B cell (primary cell): ENCODE measurements around the gene P2RY14. TPM values are rescaled to one million over a fixed set of nuclear protein-coding genes. Genes with fewer than 3 reads are reported as not detected.

Experiments used
- ATAC-seq: fragments of 200-7000 bp; cut with Tn5 transposase; one replicate; pipeline ENCODE4 v1.10.0; 2021; ENCODE audit warnings: low read depth, mild to moderate bottlenecking, moderate number of reproducible peaks, moderate library complexity
- CTCF ChIA-PET: fragments of 350-600 bp; sonication (Branson Sonifier 250); formaldehyde crosslinking; loops from one replicate; lab custom pipeline; 2021; ENCODE audit warnings: antibody characterized with exemption, inconsistent platforms; lab: Charles Lee
- POLR2A ChIA-PET: fragments of 350-600 bp; sonication (Branson Sonifier 250); formaldehyde crosslinking; loops from one replicate; lab custom pipeline; 2021; ENCODE audit warnings: antibody characterized with exemption; lab: Charles Lee
- DNase-seq: peaks from one replicate; pipeline ENCODE4 v3.0.0; 2013
- H2AFZ ChIP-seq: 2 replicates; pipeline ENCODE4 v1.6.1; 2012; ENCODE audit warnings: mild to moderate bottlenecking, low read depth, low read length; ENCODE audit not compliant: insufficient read depth, poor library complexity, severe bottlenecking
- H3K27ac ChIP-seq, 2 donors: 1 replicate in 1 of 2; 2 replicates in 1 of 2; pipeline ENCODE4 v1.5.1; 2012 to 2013; ENCODE audit warnings: low read length in 2 of 2, mild to moderate bottlenecking in 2 of 2, moderate library complexity in 1 of 2
- H3K27me3 ChIP-seq, 4 experiments: fragments of 200-600 bp in 1 of 4; sonication (generic) in 1 of 4; replicated peaks in 1 of 4; 1 replicate in 2 of 4; 2 replicates in 2 of 4; pipeline versions ENCODE4 v1.6.1 to v1.7.0; 2013 to 2016; ENCODE audit warnings: low read length in 3 of 4, mild to moderate bottlenecking in 2 of 4, mixed read lengths in 1 of 4, moderate library complexity in 1 of 4; ENCODE audit not compliant: insufficient read depth in 4 of 4, control insufficient read depth in 3 of 4; ENCODE audit errors: control extremely low read depth in 1 of 4
- H3K36me3 ChIP-seq, 2 experiments: replicated peaks in 1 of 2; 1 replicate in 1 of 2; 2 replicates in 1 of 2; pipeline versions ENCODE4 v1.6.1 to v1.7.1; 2013; ENCODE audit warnings: low read length in 1 of 2; ENCODE audit not compliant: insufficient read depth in 2 of 2, control insufficient read depth in 1 of 2; ENCODE audit errors: control extremely low read depth in 1 of 2, extremely low read depth in 1 of 2
- H3K4me1 ChIP-seq, 2 donors: fragments of 200-600 bp in 1 of 2; sonication (generic) in 1 of 2; 1 replicate in 1 of 2; 2 replicates in 1 of 2; pipeline versions ENCODE4 v1.5.1 to v1.6.1; 2013 to 2017; ENCODE audit warnings: low read length in 2 of 2; ENCODE audit not compliant: control insufficient read depth in 2 of 2, insufficient read depth in 2 of 2
- H3K4me2 ChIP-seq: replicated peaks from 2 replicates; pipeline ENCODE3; 2012; ENCODE audit warnings: mild to moderate bottlenecking, low read depth, low read length; ENCODE audit not compliant: poor library complexity, severe bottlenecking
- H3K4me3 ChIP-seq, 5 experiments: fragments of 200-600 bp in 1 of 5; sonication (generic) in 1 of 5; 1 replicate in 3 of 5; 2 replicates in 2 of 5; pipeline versions ENCODE4 v1.5.1 to v1.7.0; 2011 to 2016; ENCODE audit warnings: low read length in 4 of 5, mild to moderate bottlenecking in 4 of 5, low read depth in 2 of 5, control low read depth in 1 of 5, moderate library complexity in 1 of 5; ENCODE audit not compliant: insufficient read depth in 1 of 5; ENCODE audit errors: control extremely low read depth in 1 of 5, extremely low read depth in 1 of 5
- H3K79me2 ChIP-seq: fragments of 200-600 bp; sonication (generic); one replicate; pipeline ENCODE4 v1.6.0; 2016; ENCODE audit warnings: low read length; ENCODE audit not compliant: control insufficient read depth, insufficient read depth
- H3K9ac ChIP-seq: fragments of 200-600 bp; sonication (generic); 2 replicates; pipeline ENCODE4 v1.6.1; 2017; ENCODE audit warnings: mild to moderate bottlenecking, low read length, moderate library complexity
- H3K9me3 ChIP-seq, 3 donors: one replicate each; pipeline versions ENCODE4 v1.6.1 to v1.7.1; 2013; ENCODE audit warnings: low read length in 2 of 3; ENCODE audit not compliant: control insufficient read depth in 2 of 3, insufficient read depth in 1 of 3; ENCODE audit errors: control extremely low read depth in 1 of 3
- H4K20me1 ChIP-seq: 2 replicates; pipeline ENCODE4 v1.6.0; 2012; ENCODE audit warnings: mild to moderate bottlenecking, low read length; ENCODE audit not compliant: insufficient read depth, control insufficient read depth, poor library complexity, severe bottlenecking
- H3K27ac Mint-ChIP-seq: one replicate; pipeline ENCODE4 v1.8.0; 2021; ENCODE audit warnings: mixed read lengths
- H3K27me3 Mint-ChIP-seq: one replicate; pipeline ENCODE4 v1.8.0; 2021; ENCODE audit warnings: mixed read lengths
- H3K4me1 Mint-ChIP-seq: one replicate; pipeline ENCODE4 v1.8.0; 2021; ENCODE audit warnings: mixed read lengths
- H3K4me3 Mint-ChIP-seq: one replicate; pipeline ENCODE4 v1.8.0; 2021; ENCODE audit warnings: mixed read lengths
- H3K9me3 Mint-ChIP-seq: one replicate; pipeline ENCODE4 v1.8.0; 2022; ENCODE audit warnings: mixed read lengths; ENCODE audit not compliant: insufficient read depth
- EZH2 ChIP-seq: IDR thresholded peaks from 2 replicates; pipeline ENCODE4 v1.6.1; 2012; ENCODE audit warnings: borderline replicate concordance, low read depth, mild to moderate bottlenecking, moderate library complexity, low read length; ENCODE audit not compliant: insufficient read depth, poor library complexity, severe bottlenecking
- WGBS: methylation state at CpG from one replicate; pipeline ENCODE4 v1.1.5; 2013; ENCODE audit warnings: missing lambda C conversion rate; ENCODE audit not compliant: insufficient coverage; 5-methylcytosine and 5-hydroxymethylcytosine counted together
- intact Hi-C: fragments of 100-400 bp; cut with micrococcal nuclease; formaldehyde crosslinking; loops from one replicate; pipeline ENCODE4 v1.10.0; 2022
- polyA plus RNA-seq: library from polyadenylated mRNA; depleted of rRNA; stranded (reverse); fragments of >200 nt; gene quantifications from 2 replicates; pipeline ENCODE4 v1.2.3, GENCODE V29; 2012
- total RNA-seq, 2 donors: library from RNA; stranded (reverse); fragments of 120-200 nt in 1 of 2; gene quantifications; 1 replicate in 1 of 2; 2 replicates in 1 of 2; pipeline versions ENCODE4 v1.2.3 to v1.2.4, GENCODE V29; 2013 to 2022
- TF ChIP-seq, protein P1 (sequence below): fragments of 200-600 bp; IDR thresholded peaks from one replicate; pipeline ENCODE4 v1.8.0; 2022; ENCODE audit warnings: antibody characterized with exemption, mild to moderate bottlenecking

P2RY14 gene
- total and polyA plus RNA-seq, 2 donors (not counting 1 experiment from before 2014, with no cell fraction given): 7.0 to 11.3 TPM

DNA sequence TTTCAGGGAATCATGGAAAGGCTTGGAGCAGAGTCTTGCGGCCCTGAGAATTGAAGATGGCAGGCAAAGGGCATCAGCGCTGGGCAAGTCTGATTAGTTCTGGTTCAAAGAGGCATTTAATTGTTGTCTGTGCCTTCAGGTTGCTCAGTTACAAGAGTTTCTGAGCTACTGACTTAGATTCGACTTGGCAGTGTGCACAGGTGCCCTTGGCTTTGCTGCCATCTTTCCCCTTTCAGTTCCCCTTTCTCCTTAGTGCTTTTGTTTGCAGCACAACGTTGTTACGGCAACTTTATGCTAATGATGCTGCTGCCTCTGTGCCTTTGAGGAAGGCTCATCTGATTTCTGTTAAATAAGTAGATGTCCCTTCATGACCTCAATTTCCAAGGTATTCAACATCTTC, 12.5 kb downstream of the P2RY14 start:
- H3K4me1 ChIP-seq: peaks cover 44 to 53% of the 10 kb centered on the region in 2 donors
- ATAC-seq: peak; percentile 89
- ChIA-PET POLR2A (interaction anchor here (1.0 to 2.3 kb wide), 4 partner anchors 10 to 38 kb away, joined by 3 to 14 read pairs (median 6); no protein-coding TSS in a partner anchor), CTCF (interaction anchor here (0.5 to 10.2 kb wide), 4 partner anchors 13 to 97 kb away, joined by 3 to 115 read pairs (median 54); partner anchors contain the start of gene P2RY14)
- Mint-ChIP-seq H3K4me3 (peak overlapping the region; percentile 66), H3K27ac (peak overlapping the region; percentile 99), H3K4me1 (peaks cover 66% of the 10 kb centered on the region), H3K27me3 (no peaks in the 10 kb centered on the region), H3K9me3 (no peaks in the 10 kb centered on the region)
- H4K20me1 ChIP-seq: no peaks in the 10 kb centered on the region
- H3K79me2 ChIP-seq: peaks cover 60% of the 10 kb centered on the region
- H2AFZ ChIP-seq: no peak overlapping the region
- H3K36me3 ChIP-seq: peaks cover 0 to under 1% of the 10 kb centered on the region in 2 experiments
- peak overlapping the region in 1 of 5 experiments; percentile 34 for H3K4me3 ChIP-seq
- intact Hi-C loops: loop anchor here (1.0 to 10.0 kb wide), 6 partner anchors 10 to 1896 kb away; partner anchors contain the start of genes RAP2B, SELENOT and SIAH2
- DNase-seq: peak; percentile 95
- TF ChIP-seq, protein P1, sequence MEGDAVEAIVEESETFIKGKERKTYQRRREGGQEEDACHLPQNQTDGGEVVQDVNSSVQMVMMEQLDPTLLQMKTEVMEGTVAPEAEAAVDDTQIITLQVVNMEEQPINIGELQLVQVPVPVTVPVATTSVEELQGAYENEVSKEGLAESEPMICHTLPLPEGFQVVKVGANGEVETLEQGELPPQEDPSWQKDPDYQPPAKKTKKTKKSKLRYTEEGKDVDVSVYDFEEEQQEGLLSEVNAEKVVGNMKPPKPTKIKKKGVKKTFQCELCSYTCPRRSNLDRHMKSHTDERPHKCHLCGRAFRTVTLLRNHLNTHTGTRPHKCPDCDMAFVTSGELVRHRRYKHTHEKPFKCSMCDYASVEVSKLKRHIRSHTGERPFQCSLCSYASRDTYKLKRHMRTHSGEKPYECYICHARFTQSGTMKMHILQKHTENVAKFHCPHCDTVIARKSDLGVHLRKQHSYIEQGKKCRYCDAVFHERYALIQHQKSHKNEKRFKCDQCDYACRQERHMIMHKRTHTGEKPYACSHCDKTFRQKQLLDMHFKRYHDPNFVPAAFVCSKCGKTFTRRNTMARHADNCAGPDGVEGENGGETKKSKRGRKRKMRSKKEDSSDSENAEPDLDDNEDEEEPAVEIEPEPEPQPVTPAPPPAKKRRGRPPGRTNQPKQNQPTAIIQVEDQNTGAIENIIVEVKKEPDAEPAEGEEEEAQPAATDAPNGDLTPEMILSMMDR: no peak
- no peak for TF ChIP-seq EZH2
- peak overlapping the region; percentile 60 for H3K4me2 ChIP-seq
- peak overlapping the region; percentile 55 for H3K9ac ChIP-seq
- H3K27me3 ChIP-seq: no peaks in the 10 kb centered on the region
- WGBS: 29% methylated on average over 3 of the region's 5 CpGs
- no peaks in the 10 kb centered on the region for H3K9me3 ChIP-seq
- H3K27ac ChIP-seq: peak overlapping the region; percentile 97 to 99

- Histone ChIP-seq H3K36me3 (peaks cover 0 to 1% of the 10 kb centered on the region in 2 experiments), H3K9ac (peak overlapping the region; percentile 55), H3K27ac (peak overlapping the region; percentile 97 to 99), H4K20me1 (no peaks in the 10 kb centered on the region), H3K79me2 (peaks cover 58% of the 10 kb centered on the region), H2AFZ (no peak overlapping the region), H3K4me2 (peak overlapping the region; percentile 60), H3K9me3 (no peaks in the 10 kb centered on the region), H3K27me3 (no peaks in the 10 kb centered on the region), H3K4me3 (peak overlapping the region in 1 of 5 experiments; percentile 34), H3K4me1 (peaks cover 39 to 46% of the 10 kb centered on the region in 2 donors)
- H3K9me3 Mint-ChIP-seq: no peaks in the 10 kb centered on the region
- DNase-seq: no peak
- peak overlapping the region; percentile 66 for H3K4me3 Mint-ChIP-seq
- H3K4me1 Mint-ChIP-seq: peaks cover 61% of the 10 kb centered on the region
- no peak for TF ChIP-seq EZH2
- TF ChIP-seq, protein P1: no peak
- H3K27ac Mint-ChIP-seq: peak overlapping the region; percentile 99
- ChIA-PET CTCF (interaction anchor here (10.0 to 10.2 kb wide), 2 partner anchors 14 to 36 kb away, joined by 105 to 115 read pairs; partner anchors contain the start of gene P2RY14), POLR2A (interaction anchor here (1.0 to 2.3 kb wide), 5 partner anchors 11 to 37 kb away, joined by 3 to 14 read pairs (median 3); no protein-coding TSS in a partner anchor)
- 100% methylated on average over 2 of the region's 5 CpGs for WGBS
- no peak for ATAC-seq
- intact Hi-C loops: loop anchor here (1.0 to 10.0 kb wide), 4 partner anchors 35 to 1897 kb away; partner anchors contain the start of genes RAP2B and SELENOT
- H3K27me3 Mint-ChIP-seq: no peaks in the 10 kb centered on the region
Measured at GRCh38 chr3:151265166-151265565, 13.2 kb downstream of the P2RY14 start.
